Measurements from ENCODE around the gene SLC6A17.

The SLC6A17 gene

DNA sequence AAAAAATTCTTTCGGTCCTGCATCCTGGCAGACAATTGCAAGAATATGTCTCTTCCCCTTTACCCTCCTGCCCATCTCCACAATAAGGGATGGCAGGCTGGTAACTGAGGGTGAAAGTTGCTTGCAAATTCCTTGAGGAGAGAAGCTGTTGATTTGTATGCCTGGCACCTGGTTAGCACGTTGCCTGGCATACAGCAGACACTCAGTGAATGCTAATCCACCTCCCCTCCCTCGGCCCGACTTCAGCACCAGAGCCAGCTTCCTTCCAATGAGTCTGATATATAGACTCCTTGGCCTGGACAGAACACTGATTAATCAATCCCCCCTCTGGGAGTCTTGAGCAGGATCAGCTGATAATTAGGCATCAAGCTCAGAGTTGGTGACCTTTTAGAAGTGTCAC, 99.0 kb downstream of the SLC6A17 start:
- ChIA-PET POLR2A (no interaction called here), CTCF (interaction anchor here (0.6 to 2.2 kb wide), 4 partner anchors 12 to 211 kb away, joined by 3 to 8 read pairs (median 4); no protein-coding TSS in a partner anchor)
- no peak for DNase-seq (ENCODE audit: extremely low spot score)
- TF ChIP-seq, protein P1, sequence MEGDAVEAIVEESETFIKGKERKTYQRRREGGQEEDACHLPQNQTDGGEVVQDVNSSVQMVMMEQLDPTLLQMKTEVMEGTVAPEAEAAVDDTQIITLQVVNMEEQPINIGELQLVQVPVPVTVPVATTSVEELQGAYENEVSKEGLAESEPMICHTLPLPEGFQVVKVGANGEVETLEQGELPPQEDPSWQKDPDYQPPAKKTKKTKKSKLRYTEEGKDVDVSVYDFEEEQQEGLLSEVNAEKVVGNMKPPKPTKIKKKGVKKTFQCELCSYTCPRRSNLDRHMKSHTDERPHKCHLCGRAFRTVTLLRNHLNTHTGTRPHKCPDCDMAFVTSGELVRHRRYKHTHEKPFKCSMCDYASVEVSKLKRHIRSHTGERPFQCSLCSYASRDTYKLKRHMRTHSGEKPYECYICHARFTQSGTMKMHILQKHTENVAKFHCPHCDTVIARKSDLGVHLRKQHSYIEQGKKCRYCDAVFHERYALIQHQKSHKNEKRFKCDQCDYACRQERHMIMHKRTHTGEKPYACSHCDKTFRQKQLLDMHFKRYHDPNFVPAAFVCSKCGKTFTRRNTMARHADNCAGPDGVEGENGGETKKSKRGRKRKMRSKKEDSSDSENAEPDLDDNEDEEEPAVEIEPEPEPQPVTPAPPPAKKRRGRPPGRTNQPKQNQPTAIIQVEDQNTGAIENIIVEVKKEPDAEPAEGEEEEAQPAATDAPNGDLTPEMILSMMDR (IDR thresholded peaks at IDR 0.05; ENCODE audit: control extremely low read depth, extremely low read depth, low read depth, missing control alignments) = no peak

DNA sequence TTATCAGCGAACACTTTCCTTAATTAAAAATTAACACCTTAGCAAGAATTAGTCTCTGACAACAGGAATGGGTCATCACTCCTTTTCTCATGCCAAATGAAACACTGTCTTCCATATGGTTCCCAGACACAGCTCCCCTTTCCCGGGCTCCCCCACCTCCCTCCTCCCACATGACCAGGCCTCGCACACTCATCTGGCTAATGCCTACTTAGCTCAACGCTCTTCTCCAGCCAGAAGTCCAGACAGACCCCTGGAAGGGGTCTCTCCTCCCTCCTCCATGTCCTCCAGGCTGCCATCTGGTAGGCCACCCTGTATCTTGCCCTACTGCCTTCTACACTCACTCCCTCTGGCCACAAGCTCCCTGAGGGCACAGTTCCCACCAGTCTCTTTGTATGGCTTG, 99.7 kb downstream of the SLC6A17 start:
- TF ChIP-seq, protein P1 (IDR thresholded peaks at IDR 0.05; ENCODE audit: control extremely low read depth, extremely low read depth, low read depth, missing control alignments) = no peak
- POLR2A ChIA-PET = no interaction called here
- CTCF ChIA-PET = interaction anchor here (0.6 to 2.2 kb wide), 4 partner anchors 12 to 47 kb away, joined by 3 to 8 read pairs (median 3); no protein-coding TSS in a partner anchor
- no peak for DNase-seq (ENCODE audit: extremely low spot score)

DNA sequence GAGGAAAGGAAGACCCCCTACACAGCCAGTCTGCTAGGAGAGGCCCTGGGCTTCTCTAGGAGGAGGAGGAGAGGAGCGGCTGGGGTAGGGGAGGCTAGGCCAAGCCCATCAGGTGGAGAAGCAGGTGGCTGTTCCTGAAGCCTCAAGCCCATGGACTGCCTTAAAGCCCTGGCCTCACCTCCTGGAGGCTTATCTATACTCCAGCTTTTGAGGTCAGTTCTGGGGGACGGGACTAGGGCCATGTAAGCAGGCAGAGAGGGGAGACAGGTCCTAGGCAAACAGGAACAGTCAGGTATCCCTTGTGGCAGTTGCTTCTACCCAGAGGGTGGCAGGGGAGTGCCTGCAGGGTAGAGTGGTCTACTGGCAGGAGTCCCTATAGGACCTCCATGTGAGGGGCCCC, 100.5 kb downstream of the SLC6A17 start:
- ChIA-PET POLR2A (no interaction called here), CTCF (interaction anchor here (2.2 kb wide), 1 partner anchor 43 kb away, joined by 8 read pairs; no protein-coding TSS in a partner anchor)
- TF ChIP-seq, protein P1 (IDR thresholded peaks at IDR 0.05; ENCODE audit: control extremely low read depth, extremely low read depth, low read depth, missing control alignments) = no peak
- no peak for DNase-seq (ENCODE audit: extremely low spot score)

Data from GM10248 (cell line).